Measurements from ENCODE around the gene SLC35E2B. TPM values are rescaled to one million over a fixed set of nuclear protein-coding genes. Genes with fewer than 3 reads are reported as not detected.

SLC35E2B gene
- total RNA-seq, 2 experiments from 2014 or later, result 75.3 to 77.0 TPM

Other genes starting within 250 kb of the SLC35E2B start
- gene ATAD3C, start 243.1 kb downstream of the SLC35E2B start, total RNA-seq, result 1 to 10 TPM; 1.0 to 1.7 TPM
- gene ATAD3B, start 221.0 kb downstream of the SLC35E2B start, total RNA-seq, result 10 to 100 TPM; 35.2 to 37.9 TPM
- 10 to 100 TPM; 32.6 to 33.6 TPM for gene ATAD3A, start 180.6 kb downstream of the SLC35E2B start, total RNA-seq
- gene TMEM240, start 152.2 kb downstream of the SLC35E2B start, total RNA-seq, result 1 to 10 TPM; 1.2 to 1.9 TPM
- gene SSU72, start 117.9 kb downstream of the SLC35E2B start, total RNA-seq, result 100 to 1,000 TPM; 118 TPM
- gene FNDC10, start 92.7 kb downstream of the SLC35E2B start, total RNA-seq, result 1 to 10 TPM; 4.4 to 4.6 TPM
- 10 to 100 TPM; 72.6 to 75.2 TPM for gene MIB2, start 77.3 kb downstream of the SLC35E2B start, total RNA-seq
- 1 to 10 TPM; 5.2 to 6.7 TPM for gene MMP23B, start 60.6 kb downstream of the SLC35E2B start, total RNA-seq
- 10 to 100 TPM; 40.8 to 42.3 TPM for gene CDK11B, start 33.8 kb downstream of the SLC35E2B start, total RNA-seq
- 100 to 1,000 TPM; 104 to 106 TPM for gene CDK11A, start 31.6 kb upstream of the SLC35E2B start, total RNA-seq
- gene NADK, start 85.7 kb upstream of the SLC35E2B start, total RNA-seq, result 10 to 100 TPM; 69.7 to 74.3 TPM
- 100 to 1,000 TPM; 353 to 372 TPM for gene GNB1, start 198.3 kb upstream of the SLC35E2B start, total RNA-seq
- gene CALML6, start 222.5 kb upstream of the SLC35E2B start, total RNA-seq, result under 1 TPM in 1 of 2 experiments, not detected in 1; 0.82 TPM
- gene TMEM52, start 226.5 kb upstream of the SLC35E2B start, total RNA-seq, result not detected

Measured in activated naive CD8-positive, alpha-beta T cell treated with anti-CD3 and anti-CD28 coated beads, Interleukin-2, amount 10 ng/mL, durations not matched to agents 7 days and 5 days (primary cell).